Activated T-helper 1 cell treated with anti-CD3 and anti-CD28 coated beads, Interleukin-12 subunit alpha, Interleukin-12 subunit beta, Interleukin-2, Interleukin-4 antibody, amounts not matched to agents 30 ng/mL and 10 ng/mL and 1 ng/mL, durations not matched to agents 14 hours and 24 hours and 36 hours (primary cell): ENCODE measurements around the gene SRSF8. TPM values are rescaled to one million over a fixed set of nuclear protein-coding genes. Genes with fewer than 3 reads are reported as not detected.
"Not testable (repeated sequence)": the region's sequence is repeated elsewhere in the genome, so short reads cannot be mapped to it uniquely, and the experiment has no call there.

Experiments
- DNase-seq: peaks from one replicate; pipeline ENCODE4 v3.0.0; 2021; ENCODE audit warnings: low spot score
- H3K27ac Mint-ChIP-seq: one replicate; pipeline ENCODE4 v1.8.0; 2021; ENCODE audit warnings: mild to moderate bottlenecking, mixed read lengths
- H3K27me3 Mint-ChIP-seq: one replicate; pipeline ENCODE4 v1.8.0; 2022; ENCODE audit warnings: mild to moderate bottlenecking, moderate library complexity, mixed read lengths; ENCODE audit not compliant: insufficient read depth
- H3K36me3 Mint-ChIP-seq: one replicate; pipeline ENCODE4 v1.8.0; 2021; ENCODE audit warnings: low read depth, mixed read lengths
- H3K4me1 Mint-ChIP-seq: one replicate; pipeline ENCODE4 v1.8.0; 2021; ENCODE audit warnings: low read depth, mixed read lengths
- H3K4me3 Mint-ChIP-seq: one replicate; pipeline ENCODE4 v1.8.0; 2021; ENCODE audit warnings: mild to moderate bottlenecking, moderate library complexity, mixed read lengths
- H3K9me3 Mint-ChIP-seq: one replicate; pipeline ENCODE4 v1.8.0; 2021; ENCODE audit warnings: mixed read lengths
- intact Hi-C: fragments of 100-400 bp; cut with micrococcal nuclease; formaldehyde crosslinking; loops from one replicate; pipeline ENCODE4 v1.15.1; 2024
- total RNA-seq: library from RNA; stranded (reverse); gene quantifications from 2 replicates; pipeline ENCODE4 v1.2.3, GENCODE V29; 2022

SRSF8 gene
- total RNA-seq, 1 donor from 2014 or later, result 53.1 TPM

DNA sequence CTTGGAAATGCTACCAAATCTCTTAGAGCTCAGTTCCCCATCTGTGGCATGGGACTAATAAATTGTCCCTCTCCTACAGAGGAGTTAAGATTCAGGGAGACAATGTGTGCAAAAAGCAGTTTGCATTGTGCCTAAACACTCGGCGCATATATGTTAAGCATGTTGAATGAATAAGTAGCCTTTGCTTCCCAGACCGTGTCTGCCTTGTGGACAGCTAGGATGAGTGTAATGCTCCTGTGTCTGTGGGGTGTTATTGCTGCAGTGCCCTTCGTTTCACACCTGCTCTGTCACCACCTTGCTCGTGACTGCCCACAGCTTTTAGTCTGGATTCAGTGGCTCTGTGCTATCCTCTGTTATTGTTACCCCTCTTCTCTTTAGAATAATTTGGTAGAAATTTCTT, 37.0 kb downstream of the SRSF8 start:
- Mint-ChIP-seq H3K4me3 (no peak overlapping the region), H3K9me3 (no peaks in the 10 kb centered on the region), H3K27ac (no peak overlapping the region), H3K4me1 (peaks cover 8% of the 10 kb centered on the region), H3K27me3 (no peaks in the 10 kb centered on the region), H3K36me3 (peaks cover 12% of the 10 kb centered on the region)
- intact Hi-C loops, result no loop called here
- DNase-seq, result no peak

GRCh38 chr11:95104121-95104830, 37.6 kb downstream of the SRSF8 start:
- no peak for DNase-seq
- peaks cover 8% of the 10 kb centered on the region for H3K4me1 Mint-ChIP-seq
- no peak overlapping the region for H3K4me3 Mint-ChIP-seq
- H3K36me3 Mint-ChIP-seq, result peaks cover 9% of the 10 kb centered on the region
- H3K9me3 Mint-ChIP-seq, result no peaks in the 10 kb centered on the region
- H3K27ac Mint-ChIP-seq, result no peak overlapping the region
- intact Hi-C loops, result no loop called here
- H3K27me3 Mint-ChIP-seq, result no peaks in the 10 kb centered on the region

DNA sequence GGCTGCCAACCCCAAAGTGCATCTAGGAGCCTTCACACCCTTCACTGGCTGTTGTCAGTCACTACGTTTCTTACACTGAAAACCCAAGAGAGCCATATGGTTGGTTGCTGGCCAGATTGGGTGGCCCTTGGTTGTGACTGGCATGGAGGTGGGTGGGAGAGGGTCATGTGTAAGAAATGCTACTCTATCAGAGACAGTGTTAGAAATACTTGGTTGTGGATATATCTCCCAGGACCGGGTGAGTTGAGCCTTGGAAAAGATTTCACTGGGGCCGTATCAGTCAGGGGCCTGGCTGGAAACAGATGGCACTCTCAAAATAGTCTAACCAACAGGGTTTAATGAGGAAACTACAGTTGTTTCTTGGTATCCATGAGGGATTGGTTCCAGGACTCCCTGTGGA, 38.1 kb downstream of the SRSF8 start:
- H3K4me1 Mint-ChIP-seq, result peaks cover 8% of the 10 kb centered on the region
- intact Hi-C loops, result no loop called here
- peaks cover 9% of the 10 kb centered on the region for H3K36me3 Mint-ChIP-seq
- no peak overlapping the region for H3K4me3 Mint-ChIP-seq
- no peaks in the 10 kb centered on the region for H3K9me3 Mint-ChIP-seq
- H3K27me3 Mint-ChIP-seq, result no peaks in the 10 kb centered on the region
- no peak overlapping the region for H3K27ac Mint-ChIP-seq
- no peak for DNase-seq

DNA sequence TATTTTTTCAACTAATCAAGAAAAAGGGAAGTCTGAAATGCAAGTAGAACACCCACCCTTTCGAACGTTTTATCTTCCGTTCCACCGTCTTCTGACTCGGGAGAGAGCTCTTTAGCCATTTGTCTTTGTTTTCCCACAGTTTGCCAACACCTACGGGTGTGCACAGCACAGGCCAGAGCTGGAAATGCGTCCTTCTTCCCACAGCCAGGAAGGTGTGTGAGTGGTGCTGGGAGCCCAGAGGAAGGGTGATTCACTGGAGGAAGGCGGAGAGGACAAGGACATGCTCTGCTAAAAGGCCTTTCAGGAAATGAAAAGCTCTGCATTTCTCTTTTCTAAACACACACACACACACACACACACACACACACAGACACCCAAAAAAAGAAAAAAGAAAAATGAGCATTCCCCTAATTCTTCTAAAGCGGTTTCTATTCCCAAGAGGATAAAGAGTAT, 41.5 kb downstream of the SRSF8 start:
- H3K27me3 Mint-ChIP-seq, result no peaks in the 10 kb centered on the region
- H3K9me3 Mint-ChIP-seq, result no peaks in the 10 kb centered on the region
- intact Hi-C loops, result no loop called here
- H3K4me3 Mint-ChIP-seq, result no peak overlapping the region
- H3K36me3 Mint-ChIP-seq, result peaks cover 13% of the 10 kb centered on the region
- no peak overlapping the region for H3K27ac Mint-ChIP-seq
- H3K4me1 Mint-ChIP-seq, result peaks cover 10% of the 10 kb centered on the region
- no peak for DNase-seq

GRCh38 chr11:95108671-95109551, 42.2 kb downstream of the SRSF8 start:
- H3K4me1 Mint-ChIP-seq, result peaks cover 10% of the 10 kb centered on the region
- DNase-seq, result no peak
- H3K27me3 Mint-ChIP-seq, result no peaks in the 10 kb centered on the region
- no peaks in the 10 kb centered on the region for H3K9me3 Mint-ChIP-seq
- peaks cover 13% of the 10 kb centered on the region for H3K36me3 Mint-ChIP-seq
- H3K4me3 Mint-ChIP-seq, result no peak overlapping the region
- no peak overlapping the region for H3K27ac Mint-ChIP-seq
- intact Hi-C loops, result no loop called here

GRCh38 chr11:95111471-95111870, 44.8 kb downstream of the SRSF8 start:
- intact Hi-C loops, H3K9me3 Mint-ChIP-seq, H3K27ac Mint-ChIP-seq, H3K27me3 Mint-ChIP-seq, H3K36me3 Mint-ChIP-seq, H3K4me3 Mint-ChIP-seq, H3K4me1 Mint-ChIP-seq, DNase-seq: not testable (repeated sequence)

DNA sequence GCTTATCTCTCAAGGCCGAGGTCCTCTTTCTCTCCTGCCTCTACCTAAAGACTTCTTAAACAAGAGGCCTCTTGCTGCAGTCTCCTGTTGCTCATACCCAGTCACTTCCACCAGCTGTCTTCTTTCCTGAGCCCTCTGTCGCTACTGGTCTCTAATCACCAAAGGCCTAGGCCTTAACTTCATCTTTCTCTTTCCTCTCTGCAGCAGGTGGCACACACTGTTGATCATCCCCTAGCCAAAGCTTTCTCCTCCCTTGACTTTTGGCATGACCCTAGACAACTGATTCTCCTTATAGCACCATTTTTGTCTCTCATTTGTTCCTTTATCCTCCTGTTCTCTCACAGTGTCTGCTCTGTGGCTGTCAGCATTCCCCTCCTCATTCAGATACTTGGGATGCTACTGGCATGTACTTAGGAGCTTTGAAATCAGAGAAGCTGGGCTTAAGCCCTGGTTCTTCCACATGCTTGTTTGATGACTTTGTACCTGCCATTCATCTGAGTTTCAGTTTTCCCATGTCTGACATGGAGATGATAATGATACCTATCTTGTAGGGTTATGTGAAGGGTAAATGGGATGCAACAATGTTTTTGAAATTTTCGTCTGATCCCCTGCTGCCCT, 45.3 kb downstream of the SRSF8 start:
- DNase-seq, result no peak
- Mint-ChIP-seq H3K36me3 (peaks cover 7% of the 10 kb centered on the region), H3K9me3 (no peaks in the 10 kb centered on the region), H3K4me3 (no peak overlapping the region), H3K27ac (no peak overlapping the region), H3K27me3 (no peaks in the 10 kb centered on the region), H3K4me1 (peaks cover 10% of the 10 kb centered on the region)
- intact Hi-C loops, result no loop called here

- intact Hi-C loops, result no loop called here
- no peak overlapping the region for H3K4me3 Mint-ChIP-seq
- H3K27ac Mint-ChIP-seq, result no peak overlapping the region
- peaks cover 9% of the 10 kb centered on the region for H3K36me3 Mint-ChIP-seq
- H3K4me1 Mint-ChIP-seq, result peaks cover 13% of the 10 kb centered on the region
- H3K9me3 Mint-ChIP-seq, result no peaks in the 10 kb centered on the region
- H3K27me3 Mint-ChIP-seq, result no peaks in the 10 kb centered on the region
- DNase-seq, result no peak
Observed at GRCh38 chr11:95115597-95115996, 48.9 kb downstream of the SRSF8 start.

DNA sequence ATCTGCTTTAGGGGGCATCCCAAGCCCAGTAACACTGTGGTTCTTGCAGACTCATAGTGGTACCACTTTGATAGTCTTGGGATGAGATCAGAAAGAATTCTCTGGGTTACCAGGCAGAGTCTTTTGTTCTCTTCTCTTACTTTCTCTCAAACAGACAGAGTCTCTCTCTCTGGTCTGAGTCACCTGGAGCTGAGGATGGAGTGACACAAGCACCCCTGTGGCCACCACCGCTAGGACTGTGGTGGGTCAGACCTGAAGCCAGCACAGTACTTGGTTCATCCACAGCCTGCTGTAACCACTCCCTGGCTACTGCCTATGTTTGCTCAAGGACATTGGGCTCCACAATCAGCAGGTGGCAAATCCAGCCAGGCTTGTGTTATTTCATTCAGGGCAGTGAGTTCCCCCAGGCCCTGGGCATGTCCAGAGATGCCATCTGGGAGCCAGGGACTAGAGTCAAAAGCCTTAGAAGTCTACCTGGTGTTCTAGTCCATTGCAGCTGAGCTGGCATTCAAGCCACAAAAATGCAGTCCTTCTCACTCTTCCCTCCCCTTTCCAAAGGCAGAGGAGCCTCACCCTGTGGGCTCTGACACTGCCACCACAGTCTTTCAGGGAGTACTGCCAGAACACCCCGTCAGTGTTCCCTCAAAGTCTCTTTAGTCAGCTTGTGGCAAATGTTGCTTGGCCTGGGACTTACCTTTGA, 52.8 kb downstream of the SRSF8 start:
- no peaks in the 10 kb centered on the region for H3K9me3 Mint-ChIP-seq
- peaks cover 7% of the 10 kb centered on the region for H3K4me1 Mint-ChIP-seq
- no peaks in the 10 kb centered on the region for H3K27me3 Mint-ChIP-seq
- H3K36me3 Mint-ChIP-seq, result peaks cover 10% of the 10 kb centered on the region
- H3K27ac Mint-ChIP-seq, result no peak overlapping the region
- intact Hi-C loops, result no loop called here
- DNase-seq, result no peak
- no peak overlapping the region for H3K4me3 Mint-ChIP-seq

Other genes starting within 250 kb of the SRSF8 start
- gene CWC15, start 93.4 kb upstream of the SRSF8 start, total RNA-seq, result 97.7 and 101 TPM in 2 replicates
- gene KDM4D, start 93.2 kb upstream of the SRSF8 start, total RNA-seq, result 1.1 TPM in 2 replicates
- gene KDM4E, start 41.7 kb upstream of the SRSF8 start, total RNA-seq, result not detected in 2 replicates
- gene KDM4F, start 17.5 kb upstream of the SRSF8 start, total RNA-seq, result not detected in 2 replicates
- 33.8 and 34.3 TPM in 2 replicates for gene ENDOD1, start 22.9 kb downstream of the SRSF8 start, total RNA-seq
- gene SESN3, start 164.3 kb downstream of the SRSF8 start, total RNA-seq, result 62.0 and 68.6 TPM in 2 replicates